ENCODE data around the gene LDAH.

DNA sequence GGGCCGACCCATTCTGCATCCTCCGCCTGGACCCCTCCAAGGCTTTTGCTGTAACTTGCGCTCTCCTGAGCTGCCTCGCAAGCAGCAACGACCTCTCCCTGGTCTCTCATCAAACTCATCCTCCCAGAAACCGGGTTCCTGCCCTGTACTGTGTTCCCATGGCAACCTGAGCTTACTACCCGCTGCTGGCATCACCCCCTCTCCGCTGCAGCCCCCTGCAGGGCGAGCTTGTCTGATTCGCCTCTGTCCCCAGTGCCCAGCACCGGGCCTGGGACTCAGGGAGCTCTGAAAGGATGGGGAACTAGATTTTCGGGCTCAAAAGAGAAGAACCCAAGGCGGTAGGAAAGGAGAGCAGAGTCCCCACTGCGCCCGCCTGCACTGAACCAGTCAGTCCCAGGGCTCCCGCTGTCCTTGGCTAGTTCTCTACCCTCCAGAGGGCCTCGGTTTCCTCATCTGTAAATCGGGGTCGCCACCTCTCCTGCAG is 172.5 kb downstream of the LDAH start:
- TF ChIP-seq TCF4 (CRISPR knock-in tag; IDR thresholded peaks at IDR 0.05; ENCODE audit: borderline replicate concordance) (no peak), ZC3H10 (CRISPR knock-in tag; IDR thresholded peaks at IDR 0.05) (no peak), ZNF70 (CRISPR knock-in tag; IDR thresholded peaks at IDR 0.05) (no peak), ESRRG (CRISPR knock-in tag; IDR thresholded peaks at IDR 0.05) (no peak), CSDC2 (CRISPR knock-in tag; IDR thresholded peaks at IDR 0.05) (no peak)
- TF ChIP-seq, protein P1, sequence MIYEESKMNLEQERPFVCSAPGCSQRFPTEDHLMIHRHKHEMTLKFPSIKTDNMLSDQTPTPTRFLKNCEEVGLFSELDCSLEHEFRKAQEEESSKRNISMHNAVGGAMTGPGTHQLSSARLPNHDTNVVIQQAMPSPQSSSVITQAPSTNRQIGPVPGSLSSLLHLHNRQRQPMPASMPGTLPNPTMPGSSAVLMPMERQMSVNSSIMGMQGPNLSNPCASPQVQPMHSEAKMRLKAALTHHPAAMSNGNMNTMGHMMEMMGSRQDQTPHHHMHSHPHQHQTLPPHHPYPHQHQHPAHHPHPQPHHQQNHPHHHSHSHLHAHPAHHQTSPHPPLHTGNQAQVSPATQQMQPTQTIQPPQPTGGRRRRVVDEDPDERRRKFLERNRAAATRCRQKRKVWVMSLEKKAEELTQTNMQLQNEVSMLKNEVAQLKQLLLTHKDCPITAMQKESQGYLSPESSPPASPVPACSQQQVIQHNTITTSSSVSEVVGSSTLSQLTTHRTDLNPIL (CRISPR knock-in tag; IDR thresholded peaks at IDR 0.05; ENCODE audit: low read depth) = no peak

Data from SK-N-SH treated with all-trans-retinoic acid at 6 μM for 48 hours (cell line).